Measurements from ENCODE around the gene BPIFA2.

GRCh38 chr20:33160681-33161080, 7.3 kb upstream of the BPIFA2 start:
- TF ChIP-seq, protein P1, sequence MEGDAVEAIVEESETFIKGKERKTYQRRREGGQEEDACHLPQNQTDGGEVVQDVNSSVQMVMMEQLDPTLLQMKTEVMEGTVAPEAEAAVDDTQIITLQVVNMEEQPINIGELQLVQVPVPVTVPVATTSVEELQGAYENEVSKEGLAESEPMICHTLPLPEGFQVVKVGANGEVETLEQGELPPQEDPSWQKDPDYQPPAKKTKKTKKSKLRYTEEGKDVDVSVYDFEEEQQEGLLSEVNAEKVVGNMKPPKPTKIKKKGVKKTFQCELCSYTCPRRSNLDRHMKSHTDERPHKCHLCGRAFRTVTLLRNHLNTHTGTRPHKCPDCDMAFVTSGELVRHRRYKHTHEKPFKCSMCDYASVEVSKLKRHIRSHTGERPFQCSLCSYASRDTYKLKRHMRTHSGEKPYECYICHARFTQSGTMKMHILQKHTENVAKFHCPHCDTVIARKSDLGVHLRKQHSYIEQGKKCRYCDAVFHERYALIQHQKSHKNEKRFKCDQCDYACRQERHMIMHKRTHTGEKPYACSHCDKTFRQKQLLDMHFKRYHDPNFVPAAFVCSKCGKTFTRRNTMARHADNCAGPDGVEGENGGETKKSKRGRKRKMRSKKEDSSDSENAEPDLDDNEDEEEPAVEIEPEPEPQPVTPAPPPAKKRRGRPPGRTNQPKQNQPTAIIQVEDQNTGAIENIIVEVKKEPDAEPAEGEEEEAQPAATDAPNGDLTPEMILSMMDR (IDR thresholded peaks at IDR 0.05) = no peak
- TF ChIP-seq POLR2A (IDR thresholded peaks at IDR 0.05) = no peak
- no peak for TF ChIP-seq POLR2AphosphoS5 (IDR thresholded peaks at IDR 0.05)

Measured in upper lobe of left lung (tissue), 4 donors.